GM19468 (cell line): Measurements from ENCODE around the gene FAM153A.
"Not testable (repeated sequence)": the region's sequence is repeated elsewhere in the genome, so short reads cannot be mapped to it uniquely, and the experiment has no call there.

Experiments used
- ATAC-seq: cut with Tn5 transposase; IDR thresholded peaks from one replicate; pipeline ENCODE4 v1.9.1; 2021; ENCODE audit warnings: mild to moderate bottlenecking, moderate library complexity, moderate number of reproducible peaks; ENCODE audit not compliant: unreplicated experiment; ENCODE audit errors: extremely low read depth

The FAM153A gene

DNA sequence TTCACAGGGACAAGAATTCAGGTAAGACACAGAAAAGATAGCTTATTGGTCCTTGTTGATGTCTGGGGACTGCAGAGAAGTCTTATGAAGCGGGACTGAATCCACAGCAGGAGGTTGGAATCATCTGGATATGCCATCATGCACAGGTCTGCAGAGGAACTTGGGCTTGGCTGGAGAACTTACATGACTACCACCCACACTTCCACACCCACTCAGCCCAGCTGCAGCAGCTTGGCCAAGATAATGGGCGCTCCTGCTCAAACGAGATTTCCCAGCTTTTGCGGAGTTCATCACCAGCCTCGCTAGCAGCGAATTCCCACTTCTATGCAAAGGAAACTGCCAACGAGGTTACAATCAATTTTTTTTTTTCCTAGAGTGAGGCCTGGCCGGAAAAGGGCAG lies 21.7 kb downstream of the FAM153A start:
- not testable (repeated sequence) for ATAC-seq

GRCh38 chr5:177747354-177747753 lies 35.3 kb downstream of the FAM153A start:
- ATAC-seq: not testable (repeated sequence)

DNA sequence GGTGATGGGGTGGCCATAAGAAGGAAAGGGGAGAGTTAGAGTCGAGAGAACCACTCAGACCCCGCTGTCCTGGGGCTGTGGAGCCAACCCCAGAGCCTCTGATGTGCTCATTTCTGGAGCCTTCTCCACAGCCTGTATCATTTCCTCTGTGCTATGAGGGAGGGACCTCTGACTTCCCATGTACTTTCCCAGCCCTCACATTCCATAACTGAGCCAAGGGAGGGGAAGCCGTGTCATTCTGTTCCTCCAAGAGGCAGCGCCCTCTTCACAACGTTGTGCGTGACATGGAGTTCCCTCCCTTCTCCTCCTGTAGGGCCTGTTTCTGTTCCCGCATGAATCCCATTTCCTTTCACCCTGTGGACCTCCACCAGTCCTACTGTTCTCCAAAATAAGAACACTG lies 57.8 kb downstream of the FAM153A start:
- not testable (repeated sequence) for ATAC-seq

DNA sequence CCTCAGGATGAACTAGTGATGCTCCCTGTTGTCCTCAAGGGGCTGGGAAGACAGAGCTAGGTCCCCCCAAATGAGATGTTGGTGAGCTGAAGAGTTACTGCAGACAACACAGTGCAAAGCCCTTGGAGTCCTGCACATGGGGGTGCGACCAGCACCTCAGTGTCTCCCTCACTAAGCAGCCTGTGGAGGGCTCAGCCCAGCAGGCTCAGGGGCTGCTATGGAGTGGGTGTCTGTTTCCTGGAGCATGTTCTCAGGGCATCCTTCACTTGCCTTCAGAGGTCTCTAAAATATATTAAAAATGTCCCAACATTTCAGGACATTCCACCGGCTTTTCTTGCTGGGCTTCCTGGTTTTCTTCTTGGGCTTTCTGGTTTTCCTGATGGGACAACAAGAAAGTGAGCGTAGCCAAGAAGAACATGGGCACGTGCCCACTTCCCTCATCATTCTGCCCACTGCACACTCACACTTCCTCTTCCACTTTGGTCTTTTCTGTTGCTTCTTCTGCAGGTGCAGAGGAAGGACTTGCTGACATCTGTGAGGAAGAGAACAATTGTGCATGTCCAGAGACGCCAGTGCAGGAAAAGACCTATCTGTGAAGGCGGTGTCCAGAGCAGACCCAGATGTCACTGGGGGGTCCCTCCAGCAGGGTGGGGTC lies 58.7 kb downstream of the FAM153A start:
- not testable (repeated sequence) for ATAC-seq

GRCh38 chr5:177722829-177723228 lies 59.9 kb downstream of the FAM153A start:
- ATAC-seq: not testable (repeated sequence)

DNA sequence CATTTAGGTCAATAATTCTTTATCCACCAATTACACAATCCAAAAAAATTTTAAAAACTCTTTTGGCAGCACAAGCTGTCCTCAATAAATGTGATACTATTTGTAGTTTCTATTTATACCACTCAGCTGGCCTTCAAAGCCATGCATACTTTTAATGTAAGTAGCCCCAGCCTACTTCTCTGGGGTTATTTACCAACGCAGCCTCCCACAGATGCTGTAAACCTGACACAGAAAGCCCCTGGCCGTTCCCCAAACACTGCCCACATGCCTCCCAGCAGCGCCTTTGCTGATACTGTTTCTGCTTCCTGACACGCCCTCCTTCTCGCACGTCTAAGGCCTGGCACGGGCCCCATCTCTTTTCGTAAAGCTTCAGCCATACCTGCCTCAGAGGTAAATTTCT lies 62.7 kb downstream of the FAM153A start:
- ATAC-seq: not testable (repeated sequence)

GRCh38 chr5:177715423-177715822 lies 67.3 kb downstream of the FAM153A start:
- not testable (repeated sequence) for ATAC-seq

DNA sequence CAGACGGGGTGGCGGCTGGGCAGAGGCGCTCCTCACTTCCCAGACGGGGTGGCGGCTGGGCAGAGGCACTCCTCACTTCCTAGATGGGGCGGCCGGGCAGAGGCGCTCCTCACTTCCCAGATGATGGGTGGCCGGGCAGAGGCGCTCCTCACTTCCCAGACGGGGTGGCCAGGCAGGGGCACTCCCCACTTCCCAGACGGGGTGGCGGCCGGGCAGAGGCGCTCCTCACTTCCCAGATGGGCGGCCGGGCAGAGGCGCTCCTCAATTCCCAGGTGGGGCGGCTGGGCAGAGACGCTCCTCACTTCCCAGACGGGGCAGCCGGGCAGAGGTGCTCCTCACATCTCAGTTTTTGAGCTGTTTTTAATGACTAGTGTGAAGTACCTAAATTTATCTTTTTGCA lies 86.6 kb downstream of the FAM153A start:
- not testable (repeated sequence) for ATAC-seq

GRCh38 chr5:177695356-177695930 lies 87.3 kb downstream of the FAM153A start:
- ATAC-seq: not testable (repeated sequence)

DNA sequence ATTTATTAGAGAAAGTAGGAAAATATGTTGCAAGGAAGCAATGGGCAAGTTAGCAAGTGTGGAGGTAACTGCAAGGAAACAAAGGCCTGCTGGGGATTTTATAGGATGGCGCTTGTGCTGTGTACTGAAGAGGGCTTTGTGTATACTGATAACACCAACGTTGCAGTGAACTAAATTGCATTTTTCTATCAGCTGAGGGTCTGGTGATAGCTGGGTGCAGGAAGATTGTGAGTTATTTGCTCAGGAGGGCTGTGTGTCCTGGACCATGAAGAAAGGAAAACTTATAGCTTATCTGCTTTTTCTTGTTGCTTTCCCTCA lies 88.2 kb downstream of the FAM153A start:
- not testable (repeated sequence) for ATAC-seq

- ATAC-seq: not testable (repeated sequence)
Measured at GRCh38 chr5:177693671-177694517, 88.8 kb downstream of the FAM153A start.

- not testable (repeated sequence) for ATAC-seq
Measured at GRCh38 chr5:177692969-177693368, 89.7 kb downstream of the FAM153A start.

DNA sequence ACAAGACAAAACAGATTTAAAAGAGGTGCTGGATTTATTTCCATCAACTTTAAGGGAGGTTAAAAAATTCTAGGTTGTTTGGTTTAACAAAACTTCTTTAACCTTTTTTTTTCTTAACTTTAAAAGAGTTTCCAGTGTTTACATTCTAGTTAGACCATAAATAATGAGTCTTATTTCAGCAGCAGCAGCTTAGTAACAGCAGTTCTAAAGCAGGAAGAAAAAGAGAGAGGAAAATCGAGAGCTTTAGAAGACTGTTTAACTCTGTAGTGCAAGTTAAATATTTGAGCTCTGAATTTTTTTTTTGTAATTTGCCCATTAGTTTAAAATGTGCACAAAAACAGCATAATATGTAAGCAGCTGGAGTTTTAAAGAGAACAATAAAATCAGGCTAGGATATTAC lies 90.2 kb downstream of the FAM153A start:
- ATAC-seq: not testable (repeated sequence)

- not testable (repeated sequence) for ATAC-seq
Measured at GRCh38 chr5:177689011-177689610, 93.6 kb downstream of the FAM153A start.

DNA sequence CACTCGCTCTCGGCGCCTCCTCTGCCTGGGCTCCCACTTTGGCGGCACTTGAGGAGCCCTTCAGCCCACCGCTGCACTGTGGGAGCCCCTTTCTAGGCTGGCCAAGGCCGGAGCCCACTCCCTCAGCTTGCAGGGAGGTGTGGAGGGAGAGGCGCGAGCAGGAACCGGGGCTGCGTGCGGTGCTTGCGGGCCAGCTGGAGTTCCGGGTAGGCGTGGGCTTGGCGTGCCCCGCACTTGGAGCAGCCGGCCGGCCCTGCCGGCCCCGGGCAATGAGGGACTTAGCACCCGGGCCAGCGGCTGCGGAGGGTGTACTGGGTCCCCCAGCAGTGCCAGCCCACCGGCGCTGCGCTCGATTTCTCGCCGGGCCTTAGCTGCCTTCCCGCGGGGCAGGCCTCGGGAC lies 94.6 kb downstream of the FAM153A start:
- not testable (repeated sequence) for ATAC-seq

GRCh38 chr5:177681920-177682319 lies 100.8 kb downstream of the FAM153A start:
- not testable (repeated sequence) for ATAC-seq
